Measurements from ENCODE around the gene STX4. TPM values are rescaled to one million over a fixed set of nuclear protein-coding genes. Genes with fewer than 3 reads are reported as not detected.

Gene STX4
- total and polyA plus RNA-seq, 2 donors from 2014 or later = 60.6 to 61.2 TPM

- intact Hi-C loops (cut with DNase I) = no loop called here
- Histone ChIP-seq H3K27ac (ENCODE audit: low read depth in 2 of 2, low read length in 2 of 2) (no peak overlapping the region), H3K27me3 (ENCODE audit: control insufficient read depth, insufficient read depth, low read length) (no peaks in the 10 kb centered on the region), H3K9me3 (ENCODE audit: control insufficient read depth in 2 of 3, insufficient read depth in 1 of 3, low read length in 3 of 3) (no peaks in the 10 kb centered on the region), H3K4me3 (ENCODE audit: low read length in 3 of 3) (no peak overlapping the region), H3K9ac (ENCODE audit: low read length in 3 of 3) (no peak overlapping the region), H3K4me1 (ENCODE audit: control insufficient read depth in 2 of 3, insufficient read depth in 2 of 3, low read depth in 1 of 3, low read length in 3 of 3) (peaks cover 0 to 2% (median 0%) of the 10 kb centered on the region in 3 donors), H3K36me3 (ENCODE audit: control insufficient read depth in 2 of 3, insufficient read depth in 3 of 3, low read length in 3 of 3) (peaks cover 0 to 4% (median 3%) of the 10 kb centered on the region in 3 donors)
- DNase-seq = no peak
- no peak for TF ChIP-seq CTCF (IDR thresholded peaks at IDR 0.05; ENCODE audit: borderline replicate concordance, extremely low read depth, insufficient read depth)
- FAIRE-seq = no peak
These were observed 27.9 kb downstream of the STX4 start for GRCh38 chr16:31061126-31061812.

GRCh38 chr16:31061813-31062440 lies 28.6 kb downstream of the STX4 start:
- peaks cover 0 to 4% (median 3%) of the 10 kb centered on the region in 3 donors for H3K36me3 ChIP-seq (ENCODE audit: control insufficient read depth in 2 of 3, insufficient read depth in 3 of 3, low read length in 3 of 3)
- H3K4me1 ChIP-seq (ENCODE audit: control insufficient read depth in 2 of 3, insufficient read depth in 2 of 3, low read depth in 1 of 3, low read length in 3 of 3) = peaks cover 0 to 2% (median 0%) of the 10 kb centered on the region in 3 donors
- no peak for FAIRE-seq
- intact Hi-C loops (cut with DNase I) = no loop called here
- H3K4me3 ChIP-seq (ENCODE audit: low read length in 3 of 3) = no peak overlapping the region
- no peaks in the 10 kb centered on the region for H3K9me3 ChIP-seq (ENCODE audit: control insufficient read depth in 2 of 3, insufficient read depth in 1 of 3, low read length in 3 of 3)
- no peak overlapping the region for H3K27ac ChIP-seq (ENCODE audit: low read depth in 2 of 2, low read length in 2 of 2)
- H3K9ac ChIP-seq (ENCODE audit: low read length in 3 of 3) = no peak overlapping the region
- no peaks in the 10 kb centered on the region for H3K27me3 ChIP-seq (ENCODE audit: control insufficient read depth, insufficient read depth, low read length)
- no peak for DNase-seq
- no peak for TF ChIP-seq CTCF (IDR thresholded peaks at IDR 0.05; ENCODE audit: borderline replicate concordance, extremely low read depth, insufficient read depth)

- Histone ChIP-seq H3K4me3 (ENCODE audit: low read length in 3 of 3) (no peak overlapping the region), H3K9ac (ENCODE audit: low read length in 3 of 3) (no peak overlapping the region), H3K36me3 (ENCODE audit: control insufficient read depth in 2 of 3, insufficient read depth in 3 of 3, low read length in 3 of 3) (peaks cover 0 to 4% (median 3%) of the 10 kb centered on the region in 3 donors), H3K4me1 (ENCODE audit: control insufficient read depth in 2 of 3, insufficient read depth in 2 of 3, low read depth in 1 of 3, low read length in 3 of 3) (peaks cover 0 to 2% (median 0%) of the 10 kb centered on the region in 3 donors), H3K27me3 (ENCODE audit: control insufficient read depth, insufficient read depth, low read length) (no peaks in the 10 kb centered on the region), H3K9me3 (ENCODE audit: control insufficient read depth in 2 of 3, insufficient read depth in 1 of 3, low read length in 3 of 3) (no peaks in the 10 kb centered on the region), H3K27ac (ENCODE audit: low read depth in 2 of 2, low read length in 2 of 2) (no peak overlapping the region)
- no peak for DNase-seq
- no peak for TF ChIP-seq CTCF (IDR thresholded peaks at IDR 0.05; ENCODE audit: borderline replicate concordance, extremely low read depth, insufficient read depth)
- no peak for FAIRE-seq
- intact Hi-C loops (cut with DNase I) = no loop called here
These were observed 30.1 kb downstream of the STX4 start for GRCh38 chr16:31063495-31063842.
